Thyroid gland (tissue), 4 donors: ENCODE data around the gene ZNF384.

Experiments used
- CTCF ChIP-seq, 6 experiments: fragments of 200-600 bp in 3 of 6; fragments of 450-650 bp in 3 of 6; sonication (generic) in 3 of 6; IDR thresholded peaks; one replicate each; pipeline ENCODE4 v1.5.1; 2016 to 2019; ENCODE audit warnings: antibody characterized with exemption in 6 of 6, mild to moderate bottlenecking in 2 of 6, inconsistent platforms in 1 of 6, moderate library complexity in 1 of 6
- POLR2A ChIP-seq, 2 donors: fragments of 450-650 bp; IDR thresholded peaks; one replicate each; pipeline ENCODE4 v1.6.1; 2017; ENCODE audit warnings: antibody characterized with exemption in 2 of 2, mild to moderate bottlenecking in 2 of 2, moderate library complexity in 1 of 2

DNA sequence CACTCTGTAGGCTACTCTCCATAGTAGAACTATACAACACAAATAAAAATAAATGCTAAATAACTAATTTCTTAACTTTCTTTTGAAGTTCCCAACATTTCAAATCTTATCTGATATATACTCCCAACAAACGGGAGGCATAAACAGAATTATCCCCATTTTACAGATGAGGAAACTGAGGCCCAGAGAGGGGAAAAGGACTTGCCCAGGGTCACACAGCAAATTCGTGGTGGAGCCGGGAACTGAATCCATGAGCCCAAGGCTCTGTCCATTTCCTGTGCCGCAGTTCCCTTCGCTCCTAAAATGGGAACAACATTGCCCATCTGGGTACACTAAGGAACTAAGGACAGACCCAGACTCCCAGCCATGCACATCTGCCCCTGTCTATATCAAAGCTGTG, 12.2 kb downstream of the ZNF384 start:
- TF ChIP-seq CTCF (IDR thresholded peaks at IDR 0.05) = no peak
- TF ChIP-seq POLR2A (IDR thresholded peaks at IDR 0.05) = no peak
